OCI-LY1 (cell line): ENCODE results near the gene ADCY1.

Experiments used
- H2AFZ ChIP-seq: fragments of 200-600 bp; sonication (generic), shearing (Covaris generic); 2 replicates; pipeline ENCODE4 v1.6.0; 2014; ENCODE audit warnings: antibody characterized with exemption, mild to moderate bottlenecking, low read length
- H3F3A ChIP-seq: fragments of 200-600 bp; sonication (generic), shearing (Covaris generic); 2 replicates; pipeline ENCODE4 v1.6.0; 2014; ENCODE audit warnings: mild to moderate bottlenecking, antibody characterized with exemption, low read length, moderate library complexity; ENCODE audit not compliant: insufficient read depth
- H3K27ac ChIP-seq: fragments of 200-600 bp; sonication (generic); 2 replicates; pipeline ENCODE4 v1.5.1; 2014; ENCODE audit warnings: low read length, mixed run types, mild to moderate bottlenecking, low read depth; ENCODE audit not compliant: poor library complexity, severe bottlenecking
- H3K27me3 ChIP-seq: fragments of 200-600 bp; sonication (generic); 2 replicates; pipeline ENCODE4 v1.6.0; 2014; ENCODE audit warnings: antibody characterized with exemption, mild to moderate bottlenecking, low read length, moderate library complexity; ENCODE audit not compliant: insufficient read depth
- H3K36me3 ChIP-seq: fragments of 200-600 bp; sonication (generic); 2 replicates; pipeline ENCODE4 v1.6.1; 2014; ENCODE audit warnings: mild to moderate bottlenecking, antibody characterized with exemption, low read length, moderate library complexity, mixed read lengths; ENCODE audit not compliant: insufficient read depth
- H3K4me1 ChIP-seq: fragments of 200-600 bp; sonication (generic); 2 replicates; pipeline ENCODE4 v1.5.1; 2014; ENCODE audit warnings: mild to moderate bottlenecking, low read length, moderate library complexity; ENCODE audit not compliant: insufficient read depth, severe bottlenecking
- H3K4me2 ChIP-seq: fragments of 200-600 bp; sonication (generic), shearing (Covaris generic); 2 replicates; pipeline ENCODE4 v1.6.1; 2014; ENCODE audit warnings: low read length
- H3K4me3 ChIP-seq: fragments of 200-600 bp; sonication (generic); 2 replicates; pipeline ENCODE4 v1.5.1; 2014; ENCODE audit warnings: low read length, low read depth, mild to moderate bottlenecking, mixed read lengths; ENCODE audit not compliant: poor library complexity, severe bottlenecking
- H3K79me2 ChIP-seq: fragments of 200-600 bp; shearing (Covaris generic); 2 replicates; pipeline ENCODE4 v1.6.1; 2016; ENCODE audit warnings: mixed run types, low read length, mixed read lengths; ENCODE audit not compliant: insufficient read depth
- H3K9ac ChIP-seq: fragments of 200-600 bp; sonication (generic), shearing (Covaris generic); 2 replicates; pipeline ENCODE4 v1.6.1; 2014; ENCODE audit warnings: mild to moderate bottlenecking, low read length, mixed read lengths
- H3K9me2 ChIP-seq: fragments of 200-600 bp; sonication (generic), shearing (Covaris generic); 2 replicates; pipeline ENCODE4 v1.6.1; 2014; ENCODE audit warnings: low read depth, mild to moderate bottlenecking, low read length, mixed read lengths
- H3K9me3 ChIP-seq: fragments of 200-600 bp; shearing (Covaris generic); 2 replicates; pipeline ENCODE4 v1.6.1; 2014; ENCODE audit warnings: low read length, mixed read lengths
- H4K20me1 ChIP-seq: fragments of 200-600 bp; sonication (generic), shearing (Covaris generic); 2 replicates; pipeline ENCODE4 v1.6.0; 2016; ENCODE audit warnings: mild to moderate bottlenecking, low read length; ENCODE audit not compliant: insufficient read depth
- CTCF ChIP-seq: fragments of 200-600 bp; sonication (generic), shearing (Covaris generic); IDR thresholded peaks from 2 replicates; pipeline ENCODE4 v1.5.1; 2017; ENCODE audit warnings: mild to moderate bottlenecking, antibody characterized with exemption, low read length, moderate library complexity, mixed read lengths
- EZH2 ChIP-seq: fragments of 200-600 bp; sonication (generic), shearing (Covaris generic); IDR thresholded peaks from 2 replicates; pipeline ENCODE4 v1.8.0; 2017; ENCODE audit warnings: borderline replicate concordance, mixed run types, mild to moderate bottlenecking, antibody characterized with exemption, low read length, moderate library complexity, mixed read lengths

Gene ADCY1

GRCh38 chr7:45581271-45581780 lies 7.2 kb downstream of the ADCY1 start:
- H3K4me1 ChIP-seq: no peaks in the 10 kb centered on the region
- no peaks in the 10 kb centered on the region for H3F3A ChIP-seq
- no peak for TF ChIP-seq CTCF
- TF ChIP-seq EZH2: no peak
- no peak overlapping the region for H3K4me3 ChIP-seq
- no peaks in the 10 kb centered on the region for H3K9me2 ChIP-seq
- H3K36me3 ChIP-seq: no peaks in the 10 kb centered on the region
- no peak overlapping the region for H3K9ac ChIP-seq
- H3K9me3 ChIP-seq: no peaks in the 10 kb centered on the region
- H3K27ac ChIP-seq: no peak overlapping the region
- no peaks in the 10 kb centered on the region for H4K20me1 ChIP-seq
- H3K27me3 ChIP-seq: no peaks in the 10 kb centered on the region
- H3K79me2 ChIP-seq: no peaks in the 10 kb centered on the region
- no peak overlapping the region for H2AFZ ChIP-seq
- H3K4me2 ChIP-seq: no peak overlapping the region

GRCh38 chr7:45582136-45582749 lies 8.1 kb downstream of the ADCY1 start:
- no peaks in the 10 kb centered on the region for H4K20me1 ChIP-seq
- no peak overlapping the region for H3K4me3 ChIP-seq
- no peaks in the 10 kb centered on the region for H3F3A ChIP-seq
- no peak overlapping the region for H3K27ac ChIP-seq
- no peaks in the 10 kb centered on the region for H3K9me3 ChIP-seq
- TF ChIP-seq CTCF (no peak), EZH2 (no peak)
- no peak overlapping the region for H3K9ac ChIP-seq
- H3K36me3 ChIP-seq: no peaks in the 10 kb centered on the region
- H3K4me2 ChIP-seq: no peak overlapping the region
- no peaks in the 10 kb centered on the region for H3K4me1 ChIP-seq
- no peaks in the 10 kb centered on the region for H3K79me2 ChIP-seq
- no peaks in the 10 kb centered on the region for H3K27me3 ChIP-seq
- no peak overlapping the region for H2AFZ ChIP-seq
- H3K9me2 ChIP-seq: no peaks in the 10 kb centered on the region

GRCh38 chr7:45582868-45583277 lies 8.7 kb downstream of the ADCY1 start:
- Histone ChIP-seq H3K9me3 (no peaks in the 10 kb centered on the region), H3K79me2 (no peaks in the 10 kb centered on the region), H3F3A (no peaks in the 10 kb centered on the region), H3K4me1 (no peaks in the 10 kb centered on the region), H3K36me3 (no peaks in the 10 kb centered on the region), H3K27ac (no peak overlapping the region), H2AFZ (no peak overlapping the region), H3K27me3 (no peaks in the 10 kb centered on the region), H4K20me1 (no peaks in the 10 kb centered on the region), H3K4me2 (no peak overlapping the region), H3K4me3 (no peak overlapping the region), H3K9ac (no peak overlapping the region), H3K9me2 (no peaks in the 10 kb centered on the region)
- TF ChIP-seq EZH2: no peak
- no peak for TF ChIP-seq CTCF
